Measurements from ENCODE around the gene GRN.
A peak's percentile ranks its signal among the peaks of the same experiment; 100 is the strongest.

GRN gene

DNA sequence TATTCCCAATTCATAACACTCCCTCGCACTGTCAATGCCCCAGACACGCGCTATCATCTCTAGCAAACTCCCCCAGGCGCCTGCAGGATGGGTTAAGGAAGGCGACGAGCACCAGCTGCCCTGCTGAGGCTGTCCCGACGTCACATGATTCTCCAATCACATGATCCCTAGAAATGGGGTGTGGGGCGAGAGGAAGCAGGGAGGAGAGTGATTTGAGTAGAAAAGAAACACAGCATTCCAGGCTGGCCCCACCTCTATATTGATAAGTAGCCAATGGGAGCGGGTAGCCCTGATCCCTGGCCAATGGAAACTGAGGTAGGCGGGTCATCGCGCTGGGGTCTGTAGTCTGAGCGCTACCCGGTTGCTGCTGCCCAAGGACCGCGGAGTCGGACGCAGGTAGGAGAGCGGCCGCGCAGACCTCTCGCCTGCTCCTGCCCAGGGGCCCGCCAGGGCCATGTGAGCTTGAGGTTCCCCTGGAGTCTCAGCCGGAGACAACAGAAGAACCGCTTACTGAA lies at the start of gene GRN:
GRN (plus strand) TSS at position 364 of the 515 bp plus-strand sequence. CDS start 3,863 bp downstream, outside the sequence.
- DNase-seq, result peak; percentile 99

DNA sequence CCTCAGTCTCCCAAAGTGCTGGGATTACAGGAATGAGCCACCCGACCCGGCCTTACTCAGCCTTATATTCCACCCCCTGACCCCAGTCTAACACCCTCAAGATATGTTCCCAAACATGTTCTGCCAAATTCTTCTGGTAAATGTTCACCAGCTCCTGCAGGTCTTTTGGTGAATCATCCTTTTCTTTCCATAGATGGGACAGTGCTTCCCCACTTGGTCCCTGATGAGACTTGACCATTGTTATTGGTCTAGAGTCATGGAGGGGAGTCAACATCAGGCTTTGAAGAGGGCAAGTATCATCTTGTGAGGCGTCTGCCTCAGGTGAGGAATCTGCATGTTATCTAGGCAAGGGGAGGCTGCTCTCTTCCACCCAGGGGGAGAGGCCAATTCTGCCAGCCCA lies 47.1 kb upstream of the GRN start:
- DNase-seq, result no peak

DNA sequence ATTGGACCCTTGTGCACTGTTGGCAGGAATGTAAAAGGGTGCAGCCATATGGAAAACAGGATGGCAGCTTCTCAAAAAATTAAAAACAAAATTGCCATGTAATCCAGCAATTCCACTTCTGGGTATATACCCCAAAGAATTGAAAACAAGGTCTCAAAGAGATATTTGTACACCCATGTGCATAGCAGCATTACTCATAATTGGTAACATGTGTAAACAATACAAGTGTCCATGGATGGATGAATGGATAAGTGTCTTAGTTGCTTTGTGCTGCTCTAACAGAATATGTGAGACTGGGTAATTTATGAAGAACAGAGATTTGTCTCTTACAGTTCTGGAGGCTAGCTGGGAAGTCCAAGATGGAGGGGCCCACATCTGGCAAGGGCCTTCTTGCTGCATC lies 40.5 kb upstream of the GRN start:
- no peak for DNase-seq

DNA sequence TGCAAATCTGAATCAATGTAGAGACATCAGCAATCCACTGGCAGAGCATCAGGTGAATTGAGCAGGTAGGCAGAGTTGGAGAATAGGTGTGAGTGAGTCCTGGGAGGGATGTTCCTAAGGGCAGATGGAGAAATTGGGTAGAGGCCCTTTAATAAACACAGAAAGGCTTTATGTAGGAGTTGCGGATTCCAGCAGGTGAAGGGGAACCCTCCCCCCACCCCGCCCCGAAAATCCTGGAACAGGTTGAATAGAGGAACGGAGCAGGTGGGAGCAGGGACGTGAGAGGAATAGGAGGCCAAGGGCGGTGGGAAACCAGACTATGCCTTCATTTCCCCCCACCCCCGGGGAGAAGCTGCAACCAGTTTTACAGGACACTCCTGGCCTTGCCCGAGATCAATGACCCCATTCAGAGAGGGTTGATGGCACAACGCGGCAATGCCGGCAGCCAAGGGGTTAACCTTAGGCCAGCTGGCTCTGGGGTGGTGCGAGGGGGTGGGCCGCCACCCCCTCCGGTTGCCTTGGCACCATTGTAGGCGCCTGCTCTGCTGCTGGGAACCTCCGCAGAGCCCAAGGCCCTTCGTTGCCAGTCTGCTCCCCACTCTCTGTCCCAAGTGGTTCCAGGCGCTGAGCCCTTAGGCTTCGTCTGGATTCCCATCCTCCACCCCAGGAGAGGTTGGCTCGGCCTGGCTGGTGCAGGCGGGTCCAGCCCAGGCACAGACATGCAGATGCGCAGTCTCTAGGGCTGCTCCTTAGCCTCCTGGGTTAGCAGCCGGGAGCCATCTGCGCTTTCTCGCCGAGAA lies 37.5 kb upstream of the GRN start:
- peak; percentile 66 for DNase-seq

DNA sequence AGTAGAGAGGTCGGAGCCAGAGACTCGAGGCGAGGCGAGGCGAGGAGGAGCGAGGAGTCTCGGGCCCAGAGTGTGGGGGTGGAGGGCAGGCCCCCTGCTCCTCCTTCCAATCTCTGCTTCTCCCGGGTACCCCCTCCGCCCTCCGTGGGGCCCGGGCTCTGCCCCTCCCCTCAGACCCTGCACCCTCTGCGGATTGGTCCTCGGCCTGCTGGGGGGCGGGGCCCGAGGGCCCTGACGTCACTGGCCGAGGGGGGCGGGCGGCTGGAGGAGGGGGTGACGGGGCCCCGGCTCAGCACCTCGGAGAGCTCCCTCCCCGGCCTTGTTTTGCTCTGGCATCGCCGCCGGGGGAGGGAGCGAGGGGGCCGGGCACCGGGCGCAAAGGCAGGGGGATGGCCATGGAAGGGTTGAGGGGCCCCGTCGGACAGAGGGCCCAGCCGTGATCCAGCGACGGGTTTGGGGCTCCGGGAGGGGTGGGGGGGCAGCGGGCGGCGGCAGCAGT lies 36.7 kb upstream of the GRN start, which contains the start of gene RUNDC3A:
RUNDC3A (plus strand) TSS at position 282 of the 499 bp plus-strand sequence. CDS start 232 bp downstream, outside the sequence.
- peak; percentile 95 for DNase-seq

DNA sequence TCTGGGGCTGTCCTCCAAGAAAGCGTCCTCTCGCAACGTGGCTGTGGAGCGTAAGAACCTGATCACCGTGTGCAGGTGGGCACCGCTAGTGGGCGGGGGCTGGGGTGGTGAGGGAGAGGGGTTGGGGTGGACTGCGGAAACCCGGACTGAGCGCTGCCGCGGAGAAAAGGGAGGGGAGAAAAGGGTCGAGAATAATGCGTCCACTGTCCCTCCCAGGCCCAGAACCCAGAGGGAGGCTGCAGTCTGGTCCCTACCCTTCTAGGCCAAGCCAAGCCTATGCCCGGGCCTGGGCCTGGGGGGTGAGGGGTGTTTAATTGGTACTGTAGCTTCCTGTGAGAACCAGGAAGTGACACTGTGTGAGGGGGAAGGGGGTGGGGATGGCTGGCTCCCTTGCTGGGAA lies 36.2 kb upstream of the GRN start:
- peak; percentile 43 for DNase-seq

DNA sequence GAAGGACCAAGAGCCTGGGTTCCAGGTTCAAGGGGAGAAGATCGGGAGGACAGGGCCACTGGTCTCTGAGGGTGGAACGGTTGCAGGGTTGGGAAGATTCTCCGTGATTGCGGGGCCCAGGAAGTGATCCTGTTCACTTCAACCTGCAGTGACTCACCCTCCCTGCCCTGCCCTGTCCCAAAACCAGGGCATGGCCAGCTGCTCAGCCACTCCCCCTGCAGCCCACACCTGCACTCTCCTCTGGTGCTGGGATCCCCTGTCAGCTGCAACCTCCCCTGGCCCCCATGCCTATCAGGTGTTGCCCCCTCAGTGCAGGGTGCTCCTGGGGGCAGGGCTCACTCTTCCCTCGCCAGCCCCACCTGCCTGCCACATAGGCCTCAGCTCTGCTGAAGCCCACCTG lies 35.6 kb upstream of the GRN start:
- no peak for DNase-seq

DNA sequence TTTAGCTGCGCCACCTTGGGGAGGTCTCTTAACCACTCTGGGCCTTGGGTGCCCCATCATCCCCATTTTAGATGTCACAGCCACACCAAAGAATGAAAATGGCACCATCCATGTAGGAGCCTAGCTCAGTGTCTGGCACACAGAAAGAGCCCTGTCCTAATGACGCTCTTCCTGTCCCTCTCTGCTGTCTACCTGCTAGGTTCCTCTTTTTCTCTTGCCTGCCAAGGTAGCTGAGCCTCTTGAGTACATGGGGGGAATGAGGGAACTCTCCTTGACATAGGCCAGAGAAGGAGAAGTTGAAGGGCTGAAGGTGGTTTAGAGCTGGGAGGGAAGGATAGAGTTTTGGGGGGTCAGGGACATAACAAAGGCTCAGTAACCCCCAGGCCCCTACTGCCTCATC lies 34.9 kb upstream of the GRN start:
- DNase-seq, result no peak

DNA sequence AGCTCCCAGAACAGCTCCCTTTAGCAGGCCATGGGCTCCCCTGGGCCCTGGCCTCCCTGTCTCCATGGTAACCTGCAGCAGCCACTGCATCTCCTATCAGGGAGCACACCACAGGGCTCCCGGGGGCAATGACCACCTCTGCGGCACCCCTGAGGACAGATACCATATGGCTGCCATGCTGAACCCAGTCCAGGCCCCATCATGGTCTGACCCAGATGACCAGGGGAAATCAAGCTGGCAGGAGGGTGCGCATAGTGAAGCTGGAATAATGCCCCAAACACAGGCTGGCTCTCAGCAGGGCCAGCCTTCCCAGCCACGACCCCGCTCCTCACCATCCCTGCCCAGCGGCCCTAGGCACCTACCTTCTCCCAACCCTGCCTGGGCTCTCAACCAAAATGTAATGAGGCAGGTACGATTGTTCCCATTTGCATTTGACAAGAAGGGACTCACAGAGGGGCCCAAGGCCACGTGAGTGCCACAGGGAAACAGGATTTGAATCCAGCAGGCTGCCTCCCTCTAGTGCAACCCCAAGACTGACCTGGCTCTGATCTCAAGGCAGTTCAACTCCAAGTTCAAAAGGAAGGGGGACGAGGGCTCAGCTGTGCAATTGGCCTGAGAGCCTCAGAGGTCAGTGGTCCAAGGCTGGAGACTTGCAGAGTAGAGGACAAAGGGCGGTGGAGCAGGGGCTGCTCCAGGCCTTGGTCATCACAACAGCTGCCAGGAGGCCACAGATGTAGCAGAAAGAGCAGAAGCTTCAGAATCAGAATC lies 34.3 kb upstream of the GRN start:
- no peak for DNase-seq

DNA sequence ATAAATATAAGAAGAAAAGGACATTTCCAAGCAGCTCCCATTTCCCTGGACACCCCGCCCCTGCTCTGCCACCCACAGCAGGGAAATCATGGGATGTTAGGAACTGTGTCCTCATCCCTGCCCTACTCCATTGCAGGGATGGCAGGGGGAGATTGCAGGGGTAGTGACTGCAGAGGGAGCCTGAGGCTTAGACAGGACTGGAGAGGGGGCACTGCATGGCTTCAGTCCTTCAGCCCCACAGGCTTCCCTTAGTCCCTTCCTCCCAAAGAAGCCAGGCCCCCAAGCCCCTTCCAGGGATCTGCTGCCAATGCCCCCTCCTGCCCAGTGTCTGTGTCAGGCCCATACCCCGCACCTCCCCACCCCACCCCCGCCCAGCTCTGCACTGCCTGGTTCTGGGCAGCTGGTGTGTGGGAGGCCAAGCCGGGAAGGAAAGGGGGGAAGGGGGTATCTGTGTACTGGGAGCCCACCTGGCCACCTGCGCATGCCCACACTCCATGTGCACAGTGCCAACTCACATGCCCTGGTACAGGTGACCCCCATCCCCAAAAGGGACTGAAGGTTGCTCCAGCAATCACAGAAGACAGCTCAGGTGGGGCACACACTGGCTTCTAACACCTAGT lies 33.4 kb upstream of the GRN start:
- DNase-seq, result no peak

DNA sequence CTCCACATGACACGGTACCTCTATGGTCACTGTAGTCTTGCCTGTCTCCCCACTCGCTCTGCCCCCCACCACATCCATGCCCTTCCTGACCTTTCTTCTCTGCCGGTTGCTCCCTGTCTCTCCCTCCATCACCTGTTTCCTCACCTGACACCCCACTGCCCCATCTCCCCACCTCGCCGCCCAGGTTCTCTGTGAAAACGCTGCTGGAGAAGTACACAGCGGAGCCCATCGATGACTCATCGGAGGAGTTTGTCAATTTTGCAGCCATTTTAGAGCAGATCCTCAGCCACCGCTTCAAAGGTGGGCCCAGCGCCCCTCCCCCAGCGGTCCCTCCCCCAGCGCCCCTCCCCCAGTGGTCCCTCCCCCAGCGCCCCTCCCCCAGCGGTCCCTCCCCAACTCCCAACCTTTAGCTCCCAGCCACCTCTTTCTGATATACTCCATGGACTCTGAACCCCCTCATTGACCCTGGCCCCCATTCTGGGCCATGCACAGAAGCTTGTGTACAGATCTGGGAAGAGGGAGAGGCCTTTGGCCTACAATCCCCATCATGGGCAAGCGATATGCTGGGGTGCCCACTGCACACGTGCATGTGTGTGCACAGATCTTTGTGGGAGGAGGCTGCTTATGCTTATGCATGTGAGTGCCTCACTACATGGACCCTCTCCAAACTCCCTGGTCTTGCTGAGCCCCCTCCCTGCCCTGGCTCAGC lies 32.6 kb upstream of the GRN start:
- DNase-seq, result no peak

DNA sequence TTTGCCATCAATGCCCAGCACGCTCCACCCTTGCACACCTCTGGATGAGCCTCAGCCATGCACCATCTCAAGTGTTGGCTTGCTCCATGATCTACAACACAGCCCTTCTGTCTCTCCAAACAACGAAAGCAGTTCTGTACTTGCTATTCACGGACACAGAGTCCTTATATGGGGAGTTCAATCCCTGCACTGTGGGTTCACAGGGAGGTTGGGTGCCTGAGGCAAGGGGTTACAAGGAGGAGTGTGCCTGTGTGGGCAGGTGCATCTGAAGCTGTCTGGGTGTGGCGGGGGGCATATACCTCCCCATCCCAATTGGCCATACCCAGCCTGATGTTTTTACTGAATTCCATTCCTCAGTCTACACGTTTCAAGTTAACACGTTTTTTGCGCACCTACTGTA lies 31.1 kb upstream of the GRN start:
- DNase-seq, result no peak

DNA sequence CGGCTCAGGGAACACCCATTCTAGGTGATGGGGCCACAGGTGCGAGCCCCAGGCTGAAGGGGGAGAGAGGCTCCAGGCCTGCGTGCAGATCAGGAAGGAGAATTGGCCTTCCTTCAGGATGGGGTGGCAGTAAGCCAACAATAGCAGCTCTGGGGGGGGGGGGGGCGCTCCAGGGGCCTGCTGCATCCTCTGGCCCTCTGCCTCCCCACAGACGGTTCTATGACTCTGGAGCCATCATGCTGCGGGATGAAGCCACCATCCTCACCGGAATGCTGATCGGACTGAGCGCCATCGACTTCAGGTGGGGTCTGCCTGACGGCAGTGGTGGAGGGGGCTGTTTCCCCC lies 30.6 kb upstream of the GRN start:
- DNase-seq, result no peak

DNA sequence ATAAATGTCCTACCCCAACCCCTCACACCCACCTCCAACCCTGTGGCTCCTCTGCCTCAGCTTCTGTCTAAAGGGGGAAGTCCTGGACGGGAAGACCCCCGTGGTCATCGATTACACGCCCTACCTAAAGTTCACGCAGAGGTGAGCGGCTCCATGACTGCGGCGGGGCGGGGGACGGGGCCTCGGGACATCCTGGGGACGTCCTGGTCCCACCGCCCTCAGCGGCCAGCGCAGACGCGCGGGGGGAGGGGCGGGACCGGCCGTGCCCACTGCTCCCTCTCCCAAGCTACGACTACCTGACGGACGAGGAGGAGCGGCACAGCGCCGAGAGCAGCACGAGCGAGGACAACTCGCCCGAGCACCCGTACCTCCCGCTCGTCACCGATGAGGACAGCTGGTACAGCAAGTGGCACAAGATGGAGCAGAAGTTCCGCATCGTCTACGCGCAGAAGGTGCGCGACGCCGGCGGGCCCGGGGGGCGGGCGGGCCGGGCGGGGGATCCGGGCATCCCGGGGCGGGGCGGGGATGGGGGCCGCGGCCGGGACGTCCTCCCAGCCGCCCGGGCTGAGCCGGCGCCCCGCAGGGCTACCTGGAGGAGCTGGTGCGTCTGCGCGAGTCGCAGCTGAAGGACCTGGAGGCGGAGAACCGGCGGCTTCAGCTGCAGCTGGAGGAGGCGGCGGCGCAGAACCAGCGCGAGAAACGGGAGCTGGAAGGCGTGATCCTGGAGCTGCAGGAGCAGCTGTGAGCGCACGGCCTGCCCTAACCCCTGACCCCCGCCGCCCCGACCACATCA lies 30.0 kb upstream of the GRN start:
- DNase-seq, result no peak

DNA sequence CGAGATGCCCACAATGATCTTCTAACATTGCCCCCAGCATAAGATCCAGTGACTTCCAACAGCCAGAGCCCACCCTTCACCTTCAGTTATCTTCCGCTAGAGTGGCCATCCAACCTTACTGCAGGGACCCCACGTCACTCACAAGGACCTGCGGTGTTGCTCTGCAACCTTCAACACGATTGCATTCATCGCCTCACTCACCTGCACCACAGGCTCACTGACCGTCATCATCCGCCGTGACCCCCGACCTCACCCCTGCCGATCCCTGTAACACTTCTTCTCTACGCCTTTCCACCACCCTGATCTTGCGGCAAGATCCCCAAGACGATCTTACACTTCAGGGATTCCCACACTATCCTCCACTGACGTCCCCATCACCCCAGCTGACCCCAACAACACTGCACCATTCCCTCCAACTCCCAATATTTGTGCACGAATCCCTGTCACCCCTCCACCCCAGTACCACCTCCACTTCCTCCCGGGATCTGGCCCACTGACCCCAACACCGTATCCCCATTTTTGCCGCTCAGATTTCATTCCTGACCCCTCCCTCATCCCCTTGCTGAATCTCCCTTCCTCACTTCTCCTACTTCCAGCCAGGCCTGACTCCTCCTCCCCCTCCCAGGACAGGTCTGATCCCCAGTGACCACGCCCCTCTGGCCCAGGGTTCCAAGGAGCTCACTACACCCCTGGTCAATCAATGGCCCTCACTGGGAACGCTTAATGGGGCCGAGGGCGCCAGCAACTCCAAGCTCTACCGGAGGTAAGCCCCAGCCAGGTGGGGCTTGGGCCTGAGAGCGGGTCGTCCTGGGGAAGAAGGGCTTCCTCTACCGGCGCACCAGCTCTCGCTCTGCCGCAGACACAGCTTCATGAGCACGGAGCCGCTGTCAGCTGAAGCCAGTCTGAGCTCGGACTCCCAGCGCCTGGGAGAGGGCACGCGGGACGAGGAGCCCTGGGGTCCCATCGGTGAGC lies 29.1 kb upstream of the GRN start:
- no peak for DNase-seq

DNA sequence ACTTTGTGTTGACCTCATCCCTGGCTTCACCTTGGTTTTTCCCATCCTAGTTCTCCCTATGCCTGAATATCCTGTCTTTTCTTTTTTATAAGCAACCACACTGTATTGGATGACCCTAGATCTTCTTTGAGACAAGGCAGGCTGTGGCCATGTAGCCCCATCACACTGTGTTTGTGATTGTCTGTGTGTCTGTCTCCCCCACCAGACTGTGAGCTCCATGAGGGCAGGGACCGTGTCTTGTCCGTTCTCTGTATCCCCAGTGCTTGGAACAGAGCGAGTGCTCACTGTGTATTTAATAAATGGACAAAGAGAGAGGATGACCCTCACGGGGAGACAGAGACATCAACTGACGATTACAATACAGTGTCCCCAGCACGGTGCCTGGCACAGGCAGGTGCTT lies 27.6 kb upstream of the GRN start:
- no peak for DNase-seq

DNA sequence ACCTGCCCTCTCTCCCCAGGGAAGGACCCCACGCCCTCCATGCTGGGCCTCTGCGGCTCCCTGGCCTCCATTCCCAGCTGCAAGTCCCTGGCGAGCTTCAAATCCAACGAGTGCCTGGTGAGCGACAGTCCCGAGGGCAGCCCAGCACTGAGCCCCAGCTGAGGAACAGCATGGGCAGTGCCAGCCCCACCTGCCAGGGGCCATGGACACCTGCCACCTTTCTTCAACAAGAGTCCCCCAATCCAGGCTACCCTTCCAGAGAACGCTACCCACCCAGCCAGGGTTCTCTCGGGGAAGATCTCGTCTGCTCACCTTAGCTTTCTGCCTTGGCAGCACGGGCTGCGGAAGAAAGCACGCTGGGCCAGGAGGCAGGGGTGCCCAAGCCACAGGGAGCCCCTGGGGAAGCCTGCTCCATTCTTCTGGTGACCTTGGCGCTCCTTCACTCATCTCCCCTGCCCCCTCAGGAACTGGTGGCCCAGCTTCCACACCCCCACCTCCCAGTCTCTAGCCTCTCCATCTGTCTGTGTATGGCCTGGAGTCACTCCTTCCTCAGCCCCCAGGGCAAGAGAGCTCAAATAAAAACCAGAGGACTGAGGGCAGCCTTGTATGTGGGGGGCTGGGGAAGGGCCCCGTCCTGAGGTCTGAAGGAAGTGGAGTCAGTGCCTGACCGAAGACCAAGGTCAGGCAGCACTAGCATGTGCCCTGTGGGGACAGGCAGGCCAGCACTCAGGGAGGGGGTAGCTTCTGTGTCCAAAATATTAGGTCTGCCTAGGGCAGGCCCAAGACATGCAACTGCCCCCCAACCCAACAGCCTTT lies 26.8 kb upstream of the GRN start:
- DNase-seq, result no peak

DNA sequence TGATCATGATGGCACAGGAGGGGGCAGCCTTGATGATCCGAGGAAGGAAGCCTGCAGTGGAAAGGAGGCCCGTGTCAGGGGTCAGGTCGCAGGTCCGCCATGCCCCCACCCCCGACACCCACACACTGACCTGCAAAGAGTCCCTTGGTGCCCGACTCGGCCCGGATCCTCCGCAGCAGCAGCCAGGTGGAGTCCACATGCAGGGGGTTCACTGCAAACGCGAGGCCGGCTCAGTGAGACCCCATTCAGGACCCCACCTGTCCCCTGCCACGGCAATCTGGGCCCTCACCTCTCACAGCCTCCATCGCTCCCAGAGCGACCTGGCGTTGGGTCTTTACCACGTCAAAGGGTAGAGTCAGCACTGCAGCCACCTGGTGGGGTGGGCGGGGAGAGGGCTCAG lies 25.0 kb upstream of the GRN start:
- no peak for DNase-seq

DNA sequence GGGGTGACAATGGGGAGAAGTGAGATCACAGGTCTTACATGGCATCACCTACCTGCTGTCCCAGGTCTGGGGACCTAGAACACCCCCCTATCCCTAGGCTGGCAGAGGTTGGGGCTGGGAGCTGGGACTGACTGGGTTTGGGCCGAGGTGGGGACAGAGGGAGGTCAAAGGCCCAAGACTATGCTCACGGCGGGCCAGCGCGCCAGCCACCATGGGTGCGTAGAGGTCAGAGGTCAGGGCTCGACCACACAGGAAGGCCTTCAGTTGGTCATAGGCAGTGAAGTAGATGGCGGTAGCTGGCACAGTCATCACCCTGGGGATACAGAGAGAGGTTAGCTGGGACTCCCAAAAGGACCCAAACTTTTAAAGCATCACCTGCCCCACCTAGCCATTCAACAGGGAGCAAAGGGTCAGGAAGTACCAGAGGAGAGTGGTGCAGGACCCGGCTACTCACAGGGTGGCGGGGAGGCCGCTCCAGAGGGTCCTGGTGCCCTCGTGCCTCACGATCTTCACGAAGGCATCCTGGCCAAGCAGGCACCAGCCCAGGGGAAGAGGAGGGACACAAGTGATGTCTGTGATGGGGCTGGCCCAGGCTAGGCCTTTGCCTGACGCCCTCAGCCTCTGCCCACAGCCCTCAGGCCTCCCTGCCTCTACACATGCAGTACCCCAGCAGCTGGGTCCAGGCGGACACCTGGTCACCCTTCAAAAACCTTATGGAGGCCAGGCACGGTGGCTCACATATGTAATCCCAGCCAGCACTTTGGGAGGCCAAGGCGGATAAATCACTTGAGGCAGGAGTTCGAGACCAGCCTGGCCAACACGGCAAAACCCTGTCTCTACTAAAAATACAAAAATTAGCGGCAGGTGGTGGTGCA lies 23.6 kb upstream of the GRN start:
- DNase-seq, result no peak
